Colonic mucosa (tissue), 4 donors: Measurements from ENCODE around the gene SAMD10. TPM values are rescaled to one million over a fixed set of nuclear protein-coding genes. Genes with fewer than 3 reads are reported as not detected.
"Not testable (repeated sequence)": the region's sequence is repeated elsewhere in the genome, so short reads cannot be mapped to it uniquely, and the experiment has no call there.

Experiments
- DNase-seq: peaks from one replicate; pipeline ENCODE4 v3.0.0-alpha.2; 2020
- H3K27ac ChIP-seq: fragments of 200-600 bp; one replicate; pipeline ENCODE4 v1.8.0; 2021
- H3K27me3 ChIP-seq: fragments of 200-600 bp; one replicate; pipeline ENCODE4 v1.8.0; 2021
- H3K36me3 ChIP-seq: fragments of 200-600 bp; one replicate; pipeline ENCODE4 v1.8.0; 2021
- H3K4me1 ChIP-seq: fragments of 200-600 bp; one replicate; pipeline ENCODE4 v1.8.0; 2021; ENCODE audit warnings: mild to moderate bottlenecking
- H3K4me3 ChIP-seq: fragments of 200-600 bp; one replicate; pipeline ENCODE4 v1.8.0; 2021
- H3K9ac ChIP-seq, 2 donors: one replicate each; pipeline ENCODE4 v1.7.0; 2013; ENCODE audit warnings: control low read depth in 2 of 2, low read depth in 2 of 2, low read length in 2 of 2
- H3K9me3 ChIP-seq: fragments of 200-600 bp; one replicate; pipeline ENCODE4 v1.8.0; 2021
- intact Hi-C: fragments of 100-400 bp; cut with DNase I; formaldehyde crosslinking; loops from one replicate; pipeline ENCODE4 v1.14.1; 2022
- total RNA-seq, 2 donors: library from RNA; stranded (reverse); fragmentation: NEBNext Ultra II Directional in 1 of 2; extraction: Animal tissue kit (Norgen Biotek cat#: 25700) in 1 of 2; gene quantifications; one replicate each; pipeline ENCODE4 v1.2.1, GENCODE V29; 2021
- TF ChIP-seq, protein P1 (sequence below): fragments of 200-600 bp; IDR thresholded peaks from one replicate; pipeline ENCODE4 v1.8.0; 2022; ENCODE audit warnings: antibody characterized with exemption, mild to moderate bottlenecking
- donor health status: healthy.
- donor health status: DM: no; HTN: no; CAD: no.
- donor health status: DM: no; HTN: no; CAD: no.

Gene SAMD10
- total RNA-seq, 2 donors from 2014 or later = 6.1 to 6.4 TPM

DNA sequence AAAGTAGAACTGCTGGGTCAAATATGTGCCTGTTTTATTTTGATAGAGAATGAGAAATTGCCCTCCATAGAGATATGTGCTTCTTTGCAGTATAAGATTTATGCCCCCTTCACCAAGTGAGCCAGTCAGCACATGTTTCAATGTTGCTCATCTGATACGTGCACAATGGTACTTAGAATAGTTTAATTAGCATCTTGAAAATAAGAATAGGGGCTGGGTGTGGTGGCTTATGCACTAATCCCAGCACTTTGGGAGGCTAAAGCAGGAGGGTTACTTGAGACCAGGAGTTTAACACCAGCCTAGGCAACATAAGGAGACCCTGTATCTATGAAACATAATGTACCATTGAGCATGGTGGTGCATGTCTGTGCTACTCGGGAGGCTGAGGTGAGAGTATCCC is 36.2 kb upstream of the SAMD10 start:
- no peaks in the 10 kb centered on the region for H3K9me3 ChIP-seq
- TF ChIP-seq, protein P1, sequence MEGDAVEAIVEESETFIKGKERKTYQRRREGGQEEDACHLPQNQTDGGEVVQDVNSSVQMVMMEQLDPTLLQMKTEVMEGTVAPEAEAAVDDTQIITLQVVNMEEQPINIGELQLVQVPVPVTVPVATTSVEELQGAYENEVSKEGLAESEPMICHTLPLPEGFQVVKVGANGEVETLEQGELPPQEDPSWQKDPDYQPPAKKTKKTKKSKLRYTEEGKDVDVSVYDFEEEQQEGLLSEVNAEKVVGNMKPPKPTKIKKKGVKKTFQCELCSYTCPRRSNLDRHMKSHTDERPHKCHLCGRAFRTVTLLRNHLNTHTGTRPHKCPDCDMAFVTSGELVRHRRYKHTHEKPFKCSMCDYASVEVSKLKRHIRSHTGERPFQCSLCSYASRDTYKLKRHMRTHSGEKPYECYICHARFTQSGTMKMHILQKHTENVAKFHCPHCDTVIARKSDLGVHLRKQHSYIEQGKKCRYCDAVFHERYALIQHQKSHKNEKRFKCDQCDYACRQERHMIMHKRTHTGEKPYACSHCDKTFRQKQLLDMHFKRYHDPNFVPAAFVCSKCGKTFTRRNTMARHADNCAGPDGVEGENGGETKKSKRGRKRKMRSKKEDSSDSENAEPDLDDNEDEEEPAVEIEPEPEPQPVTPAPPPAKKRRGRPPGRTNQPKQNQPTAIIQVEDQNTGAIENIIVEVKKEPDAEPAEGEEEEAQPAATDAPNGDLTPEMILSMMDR = no peak
- DNase-seq = no peak
- H3K36me3 ChIP-seq = peaks cover 26% of the 10 kb centered on the region
- H3K27ac ChIP-seq = no peak overlapping the region
- no peak overlapping the region for H3K9ac ChIP-seq
- H3K4me3 ChIP-seq = no peak overlapping the region
- no peaks in the 10 kb centered on the region for H3K27me3 ChIP-seq
- no peaks in the 10 kb centered on the region for H3K4me1 ChIP-seq
- intact Hi-C loops = no loop called here

GRCh38 chr20:64012385-64013154 is 33.1 kb upstream of the SAMD10 start:
- H3K4me1 ChIP-seq, intact Hi-C loops, H3K4me3 ChIP-seq, DNase-seq, H3K27me3 ChIP-seq, H3K27ac ChIP-seq, H3K9me3 ChIP-seq, H3K9ac ChIP-seq: not testable (repeated sequence)
- peaks cover 23% of the 10 kb centered on the region for H3K36me3 ChIP-seq

DNA sequence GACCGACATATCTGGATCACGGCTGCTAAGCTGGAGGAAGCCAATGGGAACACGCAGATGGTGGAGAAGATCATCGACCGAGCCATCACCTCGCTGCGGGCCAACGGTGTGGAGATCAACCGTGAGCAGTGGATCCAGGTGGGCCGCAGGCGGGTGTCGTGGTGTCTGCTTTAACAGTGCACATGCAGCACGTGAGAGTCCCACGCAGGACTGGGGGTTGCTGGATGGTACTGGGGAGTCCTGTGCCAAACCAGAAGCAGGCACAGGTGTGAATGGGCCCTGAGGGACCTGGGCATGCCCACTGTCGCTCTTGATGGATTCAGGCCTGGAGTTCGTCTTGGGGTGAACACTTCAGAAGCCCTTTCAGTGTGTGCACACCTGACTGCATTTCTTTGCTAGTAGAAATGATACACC is 31.9 kb upstream of the SAMD10 start:
- H3K27ac ChIP-seq = no peak overlapping the region
- no peak for DNase-seq
- no peak overlapping the region for H3K4me3 ChIP-seq
- H3K36me3 ChIP-seq = peaks cover 18% of the 10 kb centered on the region
- no peaks in the 10 kb centered on the region for H3K4me1 ChIP-seq
- H3K9me3 ChIP-seq = no peaks in the 10 kb centered on the region
- TF ChIP-seq, protein P1 = no peak
- H3K27me3 ChIP-seq = no peaks in the 10 kb centered on the region
- intact Hi-C loops = no loop called here
- H3K9ac ChIP-seq = no peak overlapping the region

DNA sequence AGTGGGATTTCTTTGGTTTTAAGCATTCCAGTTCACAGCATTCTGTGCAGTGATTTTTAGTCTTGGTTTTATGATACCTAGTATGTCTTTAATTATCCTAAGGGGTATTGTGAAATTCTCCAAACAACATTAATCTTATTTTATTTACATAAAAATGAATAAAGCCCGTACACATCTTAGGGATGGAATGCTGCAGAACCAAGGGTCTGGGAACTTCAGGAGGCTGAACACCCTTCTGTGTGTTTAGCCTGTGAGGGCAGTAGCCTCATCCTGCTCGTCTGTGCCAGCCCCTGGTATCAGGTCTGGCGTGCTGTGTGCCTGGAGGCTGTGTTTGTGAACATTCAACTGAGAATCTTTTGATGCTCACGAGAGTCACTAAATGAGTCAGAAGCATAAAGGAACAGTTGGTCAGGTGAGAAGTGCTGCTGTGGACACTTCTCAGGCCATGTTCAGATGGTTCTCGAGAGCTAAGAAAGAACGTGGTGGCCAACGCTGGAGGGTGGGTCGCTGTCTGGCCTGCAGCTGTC is 31.3 kb upstream of the SAMD10 start:
- peaks cover 16% of the 10 kb centered on the region for H3K36me3 ChIP-seq
- H3K4me3 ChIP-seq = no peak overlapping the region
- H3K27ac ChIP-seq = no peak overlapping the region
- H3K9ac ChIP-seq = no peak overlapping the region
- TF ChIP-seq, protein P1 = no peak
- intact Hi-C loops = no loop called here
- no peaks in the 10 kb centered on the region for H3K4me1 ChIP-seq
- no peaks in the 10 kb centered on the region for H3K9me3 ChIP-seq
- no peak for DNase-seq
- no peaks in the 10 kb centered on the region for H3K27me3 ChIP-seq

DNA sequence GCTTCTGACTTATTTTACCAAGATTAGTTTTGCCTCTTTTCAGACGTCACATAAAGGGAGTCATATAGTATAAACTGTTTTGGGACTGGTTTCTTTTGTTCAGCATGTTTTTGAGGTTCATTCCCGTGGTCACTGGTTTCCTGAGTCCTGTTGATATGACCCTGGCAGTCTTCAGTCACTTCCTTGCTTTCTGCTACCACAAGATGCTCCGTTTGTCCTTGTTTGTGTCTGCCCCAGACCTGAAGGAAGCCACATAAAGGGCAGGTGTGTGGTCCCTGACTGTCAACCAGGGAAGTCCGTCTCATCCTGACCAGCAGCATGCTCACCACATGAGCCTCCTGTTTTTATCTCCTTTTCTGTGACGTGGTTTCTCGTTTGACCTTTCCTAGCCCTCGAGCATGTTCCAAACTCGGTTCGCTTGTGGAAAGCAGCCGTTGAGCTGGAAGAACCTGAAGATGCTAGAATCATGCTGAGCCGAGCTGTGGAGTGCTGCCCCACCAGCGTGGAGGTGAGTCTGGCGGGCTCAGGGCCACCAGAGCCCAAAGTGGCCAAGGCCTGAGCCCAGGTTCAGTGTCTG is 30.5 kb upstream of the SAMD10 start:
- Histone ChIP-seq H3K36me3 (peaks cover 16% of the 10 kb centered on the region), H3K9me3 (no peaks in the 10 kb centered on the region), H3K9ac (no peak overlapping the region), H3K4me1 (no peaks in the 10 kb centered on the region), H3K4me3 (no peak overlapping the region), H3K27ac (no peak overlapping the region), H3K27me3 (no peaks in the 10 kb centered on the region)
- DNase-seq = no peak
- intact Hi-C loops = no loop called here
- TF ChIP-seq, protein P1 = no peak

DNA sequence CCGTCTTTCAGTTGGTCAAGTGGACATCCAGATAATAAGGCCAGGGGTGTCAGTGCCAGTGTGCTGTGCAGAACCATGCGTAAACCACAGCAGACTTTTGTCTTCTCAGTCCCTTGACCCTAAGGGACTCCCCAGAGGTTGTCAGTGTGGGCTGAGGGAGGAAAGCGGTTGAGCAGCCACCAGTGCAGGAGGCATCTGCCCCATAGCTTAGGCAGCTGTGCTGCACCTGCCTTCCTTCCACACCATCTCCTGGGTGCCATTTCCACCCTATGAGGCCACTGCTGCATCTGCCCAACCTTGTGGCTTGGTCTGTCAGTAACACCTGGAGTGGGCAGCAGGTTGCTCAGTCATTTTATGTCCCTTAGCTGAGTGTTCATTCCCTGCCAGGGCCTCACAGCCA is 27.5 kb upstream of the SAMD10 start:
- H3K9me3 ChIP-seq = no peaks in the 10 kb centered on the region
- no peak overlapping the region for H3K27ac ChIP-seq
- intact Hi-C loops = no loop called here
- no peaks in the 10 kb centered on the region for H3K27me3 ChIP-seq
- DNase-seq = no peak
- H3K4me1 ChIP-seq = no peaks in the 10 kb centered on the region
- no peak overlapping the region for H3K9ac ChIP-seq
- peaks cover 29% of the 10 kb centered on the region for H3K36me3 ChIP-seq
- H3K4me3 ChIP-seq = no peak overlapping the region
- TF ChIP-seq, protein P1 = no peak
